AG10803 (cell line): Measurements from ENCODE around the gene SH3RF3.

Experiments
- DNase-seq: peaks from one replicate; pipeline ENCODE4 v3.0.0; 2010; ENCODE audit warnings: low read depth
- H3K4me3 ChIP-seq: 2 replicates; pipeline ENCODE4 v1.5.1; 2011; ENCODE audit warnings: mild to moderate bottlenecking, low read length, control low read depth
- CTCF ChIP-seq: conservative IDR thresholded peaks from 2 replicates; pipeline ENCODE4 v1.5.1; 2011; ENCODE audit warnings: mild to moderate bottlenecking, low read length, control low read depth, inconsistent platforms

The SH3RF3 gene

GRCh38 chr2:109356324-109357035, 227.5 kb downstream of the SH3RF3 start:
- H3K4me3 ChIP-seq = no peak overlapping the region
- peak; percentile 23 for DNase-seq
- TF ChIP-seq CTCF = no peak

DNA sequence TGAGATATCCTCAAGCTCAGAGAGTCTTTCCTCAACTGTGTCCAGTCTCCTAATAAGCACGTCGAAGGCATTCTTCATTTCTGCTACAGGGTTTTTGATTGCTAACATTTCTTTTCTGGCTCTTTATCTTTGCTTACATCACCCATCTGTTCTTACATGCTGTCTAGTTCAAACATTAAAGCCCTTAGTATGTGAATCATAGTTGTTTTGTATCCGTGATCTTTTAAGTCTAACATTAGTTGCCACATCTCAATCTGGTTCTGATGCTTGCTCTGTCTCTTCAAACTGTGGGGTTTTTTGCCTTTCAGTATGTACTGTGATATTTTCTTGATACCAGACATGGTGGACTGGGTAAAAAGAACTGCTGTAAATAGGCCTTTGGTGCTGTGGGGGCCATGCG, 235.2 kb downstream of the SH3RF3 start:
- H3K4me3 ChIP-seq = no peak overlapping the region
- no peak for DNase-seq
- no peak for TF ChIP-seq CTCF

DNA sequence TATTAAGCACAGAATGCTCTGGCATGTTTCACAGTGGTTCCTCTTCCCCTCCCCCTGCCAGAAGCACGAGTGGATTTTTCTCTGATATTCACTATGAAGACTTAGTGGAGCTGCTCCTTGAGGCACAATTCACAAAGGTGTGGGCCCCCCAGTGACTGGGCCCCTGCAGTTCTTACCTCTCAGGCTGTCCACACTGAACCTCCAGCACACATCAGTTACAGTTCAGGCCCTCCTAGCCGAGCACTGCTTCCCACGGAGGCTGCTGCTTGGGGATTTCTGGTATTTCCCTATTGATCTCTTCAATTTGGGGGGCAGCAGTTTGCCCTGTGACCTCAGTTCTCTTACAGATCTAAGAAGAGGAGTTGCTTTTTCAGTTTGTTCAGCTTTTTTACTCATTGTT, 236.1 kb downstream of the SH3RF3 start:
- H3K4me3 ChIP-seq = no peak overlapping the region
- no peak for DNase-seq
- no peak for TF ChIP-seq CTCF

DNA sequence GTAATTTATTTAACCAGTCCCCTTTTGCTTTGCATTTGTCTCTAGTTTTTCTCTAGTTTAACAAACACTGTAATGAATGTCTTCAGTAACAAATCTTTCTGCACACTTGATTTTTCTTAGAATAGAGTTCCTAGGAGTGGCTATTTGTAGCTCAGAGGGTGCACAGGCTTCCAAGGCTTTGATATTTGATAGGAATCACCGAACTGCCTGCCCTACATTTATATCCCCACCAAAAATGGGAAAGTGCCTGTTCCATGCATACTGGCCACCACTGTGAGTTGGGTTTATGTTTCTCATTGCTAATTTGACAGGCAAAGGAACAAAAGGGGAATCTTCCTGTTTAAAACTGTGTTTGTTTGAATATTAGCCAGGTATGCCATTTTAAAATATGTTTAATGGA, 238.7 kb downstream of the SH3RF3 start:
- H3K4me3 ChIP-seq = no peak overlapping the region
- TF ChIP-seq CTCF = no peak
- DNase-seq = no peak

- no peak for DNase-seq
- no peak overlapping the region for H3K4me3 ChIP-seq
- no peak for TF ChIP-seq CTCF
Observed at GRCh38 chr2:109368798-109369197, 239.8 kb downstream of the SH3RF3 start.

DNA sequence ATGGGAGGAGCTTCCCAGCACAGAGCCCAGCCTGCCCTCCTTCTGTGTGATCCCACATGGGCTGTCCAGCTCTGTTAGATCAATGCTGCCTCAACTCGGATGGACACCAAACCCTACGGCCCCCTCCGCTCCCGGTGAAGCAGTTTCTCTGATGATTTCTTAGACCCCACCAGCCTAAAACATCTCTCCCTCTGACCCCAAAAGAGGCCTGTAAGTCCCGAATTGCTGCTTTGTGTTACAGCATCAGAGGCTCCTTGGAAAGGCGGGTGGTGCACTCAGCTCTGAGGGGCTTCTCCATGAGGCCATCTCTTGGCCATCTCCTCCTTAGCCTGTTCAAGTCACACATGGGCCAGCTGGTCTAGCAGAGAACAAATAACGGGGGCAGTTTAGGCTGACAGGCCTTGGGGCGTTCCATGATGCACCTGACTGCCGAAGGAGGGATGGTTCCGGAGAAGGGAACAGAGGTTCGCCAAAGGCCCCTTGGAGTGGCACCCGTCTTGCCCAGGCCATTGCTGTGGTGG, 240.7 kb downstream of the SH3RF3 start:
- no peak overlapping the region for H3K4me3 ChIP-seq
- DNase-seq = no peak
- no peak for TF ChIP-seq CTCF

GRCh38 chr2:109370399-109371035, 241.5 kb downstream of the SH3RF3 start:
- H3K4me3 ChIP-seq = no peak overlapping the region
- no peak for DNase-seq
- TF ChIP-seq CTCF = no peak
